ENCODE results near the gene COL24A1.

- TF ChIP-seq, protein P1, sequence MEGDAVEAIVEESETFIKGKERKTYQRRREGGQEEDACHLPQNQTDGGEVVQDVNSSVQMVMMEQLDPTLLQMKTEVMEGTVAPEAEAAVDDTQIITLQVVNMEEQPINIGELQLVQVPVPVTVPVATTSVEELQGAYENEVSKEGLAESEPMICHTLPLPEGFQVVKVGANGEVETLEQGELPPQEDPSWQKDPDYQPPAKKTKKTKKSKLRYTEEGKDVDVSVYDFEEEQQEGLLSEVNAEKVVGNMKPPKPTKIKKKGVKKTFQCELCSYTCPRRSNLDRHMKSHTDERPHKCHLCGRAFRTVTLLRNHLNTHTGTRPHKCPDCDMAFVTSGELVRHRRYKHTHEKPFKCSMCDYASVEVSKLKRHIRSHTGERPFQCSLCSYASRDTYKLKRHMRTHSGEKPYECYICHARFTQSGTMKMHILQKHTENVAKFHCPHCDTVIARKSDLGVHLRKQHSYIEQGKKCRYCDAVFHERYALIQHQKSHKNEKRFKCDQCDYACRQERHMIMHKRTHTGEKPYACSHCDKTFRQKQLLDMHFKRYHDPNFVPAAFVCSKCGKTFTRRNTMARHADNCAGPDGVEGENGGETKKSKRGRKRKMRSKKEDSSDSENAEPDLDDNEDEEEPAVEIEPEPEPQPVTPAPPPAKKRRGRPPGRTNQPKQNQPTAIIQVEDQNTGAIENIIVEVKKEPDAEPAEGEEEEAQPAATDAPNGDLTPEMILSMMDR (IDR thresholded peaks at IDR 0.05): no peak
- TF ChIP-seq POLR2A (IDR thresholded peaks at IDR 0.05): no peak
Measured at GRCh38 chr1:85943945-85944344, 212.6 kb downstream of the COL24A1 start.
